Ammon's horn (tissue), 1 donor: ENCODE results near the gene GPATCH2.
"Not testable (repeated sequence)": the region's sequence is repeated elsewhere in the genome, so short reads cannot be mapped to it uniquely, and the experiment has no call there.

ENCODE experiments used
- DNase-seq: peaks from one replicate; pipeline ENCODE4 v3.0.0-alpha.2; 2016; ENCODE audit warnings: low spot score

GPATCH2 gene

DNA sequence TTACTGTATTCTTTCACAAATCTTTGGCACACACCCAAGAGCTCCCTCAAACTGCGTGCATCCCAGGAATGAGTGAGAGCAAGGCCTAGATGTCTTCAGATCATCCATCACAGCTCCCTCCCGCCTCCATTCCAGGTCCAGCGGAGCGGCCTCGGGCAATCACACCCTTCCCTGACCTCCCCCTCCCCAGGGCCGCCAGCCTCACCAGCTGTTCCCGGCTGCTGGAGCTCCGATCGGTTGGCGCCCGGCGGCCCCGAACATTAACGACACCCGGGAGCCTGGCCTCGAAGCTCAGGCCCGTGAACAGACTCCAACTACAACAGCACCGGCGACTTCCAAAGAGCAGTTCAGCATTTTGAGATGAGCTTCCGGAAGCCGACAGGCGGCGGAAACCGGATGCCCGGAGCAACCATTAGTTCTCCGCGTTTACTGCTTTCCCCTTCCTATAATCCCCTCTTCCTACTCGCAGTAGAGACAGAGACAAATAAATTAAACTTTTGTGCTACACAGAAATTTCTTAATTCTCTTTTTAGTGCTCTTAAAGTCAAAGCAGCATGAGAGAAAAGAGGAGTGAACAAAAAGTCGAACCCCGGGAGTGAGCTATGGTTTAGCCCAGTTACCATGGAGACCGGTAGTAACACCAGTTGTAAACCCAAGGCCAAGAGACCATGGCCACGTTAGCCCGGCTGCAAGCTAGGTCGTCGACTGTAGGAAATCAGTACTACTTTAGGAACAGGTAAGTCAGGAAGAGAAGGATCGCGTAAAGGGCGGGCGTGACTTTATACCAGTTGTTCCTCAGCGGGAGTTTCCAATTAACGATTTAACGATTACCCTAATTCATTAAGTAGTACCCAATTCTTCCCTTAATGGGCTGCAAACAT, at the start of gene GPATCH2, which contains the start of gene SPATA17:
Gene GPATCH2 (minus strand): TSS at position 380 of the 881 bp plus-strand sequence. CDS start 119 bp downstream, at position 261.
Gene SPATA17 (plus strand): TSS at position 634 of the 881 bp plus-strand sequence. CDS start 35 bp downstream, at position 669.
- DNase-seq: peak; percentile 88

DNA sequence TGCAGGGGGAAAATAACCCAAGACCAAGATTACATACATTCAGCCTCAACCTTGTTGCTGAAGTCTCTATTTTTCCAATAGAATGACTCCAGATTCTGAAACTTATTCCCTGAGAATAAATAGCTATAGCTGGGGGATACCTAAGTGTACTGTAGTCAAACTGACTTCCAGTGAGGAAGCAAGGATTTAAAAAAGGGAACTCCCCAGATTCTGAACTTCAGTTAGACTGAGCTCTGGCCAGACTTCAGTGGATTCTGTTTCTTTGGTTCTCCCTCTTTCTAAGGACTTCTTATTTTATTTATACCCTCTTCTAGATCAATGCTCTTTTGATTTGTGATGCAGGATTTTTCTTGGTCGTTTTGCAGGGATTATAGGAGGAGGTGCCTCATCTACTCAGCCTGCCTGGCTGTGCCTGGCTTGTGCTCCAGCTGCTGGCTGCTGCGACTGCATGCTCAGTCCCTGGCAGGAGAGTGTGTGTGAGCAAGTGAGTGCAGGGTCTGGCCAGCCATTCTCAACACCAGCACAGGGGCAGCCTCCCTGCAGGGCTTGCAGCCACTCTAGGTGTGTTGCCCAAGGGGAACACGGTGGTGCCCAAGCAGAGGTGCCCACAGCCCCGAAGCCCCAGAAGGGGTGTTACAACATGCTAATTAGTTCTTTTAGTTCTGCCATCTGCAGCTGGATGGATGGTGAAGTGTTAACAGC, 43.3 kb upstream of the GPATCH2 start:
- DNase-seq: no peak

DNA sequence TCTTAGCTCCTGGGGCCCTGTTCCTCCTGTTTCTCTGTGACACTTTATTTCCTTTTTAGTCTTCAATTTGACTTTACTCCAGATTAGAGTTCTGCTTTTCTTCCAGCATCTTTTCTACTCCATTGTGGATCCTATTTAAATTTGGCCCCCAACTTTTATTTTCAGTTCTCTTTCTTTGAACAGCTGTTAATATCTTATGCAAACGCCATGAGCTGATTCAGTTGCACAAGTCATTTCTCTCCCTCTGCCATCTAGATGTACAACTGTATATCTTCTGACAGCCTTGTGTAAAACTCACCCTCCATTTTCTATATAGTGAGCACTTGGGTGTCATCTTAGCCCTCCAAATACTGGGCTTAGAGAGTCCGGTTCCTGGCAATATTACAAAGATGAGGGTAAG, 42.5 kb upstream of the GPATCH2 start:
- no peak for DNase-seq

- DNase-seq: no peak
Measured at GRCh38 chr1:217668351-217668940, 37.6 kb upstream of the GPATCH2 start.

- no peak for DNase-seq
Measured at GRCh38 chr1:217661407-217661806, 30.5 kb upstream of the GPATCH2 start.

DNA sequence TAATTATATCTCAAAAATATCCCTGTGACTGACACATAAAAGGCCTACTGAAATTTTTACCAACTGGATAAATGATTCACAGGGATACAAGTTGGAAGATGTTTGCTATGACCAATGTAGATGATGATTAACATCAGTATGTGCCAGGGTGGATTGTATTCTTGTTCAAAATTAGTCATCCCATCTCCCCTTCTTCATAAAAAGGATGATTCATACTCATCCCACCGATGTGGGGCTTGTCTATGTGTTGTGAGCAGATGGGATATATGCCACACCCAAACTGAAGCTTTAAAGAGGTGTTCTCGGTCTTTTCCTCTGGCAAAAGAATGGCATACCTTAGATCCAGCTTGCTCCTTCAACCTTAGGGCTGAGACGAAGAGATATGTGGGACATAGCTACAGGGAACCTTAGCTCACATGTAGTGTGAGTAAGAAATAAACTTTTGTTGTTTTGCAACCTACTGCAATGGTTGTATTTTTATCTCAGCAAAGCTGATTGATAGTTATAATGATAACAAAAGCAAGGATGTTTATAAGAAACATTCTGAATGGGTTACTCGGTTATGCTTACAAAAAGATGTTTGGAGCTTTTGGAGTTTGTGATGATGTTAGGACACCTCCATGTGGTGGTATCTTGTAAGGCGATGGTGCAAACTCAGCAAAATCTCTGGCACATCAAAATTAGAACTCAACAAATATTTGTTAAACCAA, 29.6 kb upstream of the GPATCH2 start:
- peak; percentile 38 for DNase-seq

DNA sequence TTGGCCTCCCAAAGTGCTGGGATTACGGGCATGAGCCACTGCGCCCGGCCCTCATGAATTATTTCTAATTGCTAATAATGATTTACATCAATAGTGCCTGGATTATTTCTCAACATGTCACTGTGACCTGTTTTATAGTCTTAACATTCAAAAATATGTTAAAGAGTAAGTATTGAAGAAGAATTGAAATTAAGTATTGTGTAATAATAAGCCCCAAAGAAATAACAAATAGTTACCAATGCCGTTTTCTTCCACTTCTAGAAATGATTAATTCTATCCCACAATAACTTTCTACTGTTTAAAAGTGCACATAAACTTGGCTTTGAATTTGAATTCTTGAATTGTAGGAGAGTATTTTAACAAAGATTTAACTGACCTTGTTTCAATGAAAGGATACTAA, 19.8 kb upstream of the GPATCH2 start:
- no peak for DNase-seq

DNA sequence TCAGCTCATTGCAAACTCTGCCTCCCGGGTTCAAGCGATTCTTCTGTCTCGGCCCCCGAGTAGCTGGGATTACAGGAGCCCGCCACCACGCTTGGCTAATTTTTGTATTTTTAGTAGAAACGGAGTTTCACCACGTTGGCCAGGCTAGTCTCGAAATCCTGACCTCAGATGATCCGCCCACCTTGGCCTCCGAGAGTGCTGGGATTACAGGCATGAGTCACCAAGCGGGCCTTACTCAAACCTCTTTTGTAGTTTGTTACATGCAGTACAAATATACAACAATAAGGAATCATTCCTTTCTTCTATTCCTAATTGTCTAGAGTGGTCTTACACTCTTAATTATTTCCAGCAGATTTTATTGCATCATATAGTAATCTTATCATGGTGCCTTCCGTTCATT, 16.9 kb upstream of the GPATCH2 start:
- DNase-seq: no peak

GRCh38 chr1:217642455-217642854, 11.6 kb upstream of the GPATCH2 start:
- DNase-seq: no peak

GRCh38 chr1:217627431-217627830, 3.5 kb downstream of the GPATCH2 start:
- no peak for DNase-seq

DNA sequence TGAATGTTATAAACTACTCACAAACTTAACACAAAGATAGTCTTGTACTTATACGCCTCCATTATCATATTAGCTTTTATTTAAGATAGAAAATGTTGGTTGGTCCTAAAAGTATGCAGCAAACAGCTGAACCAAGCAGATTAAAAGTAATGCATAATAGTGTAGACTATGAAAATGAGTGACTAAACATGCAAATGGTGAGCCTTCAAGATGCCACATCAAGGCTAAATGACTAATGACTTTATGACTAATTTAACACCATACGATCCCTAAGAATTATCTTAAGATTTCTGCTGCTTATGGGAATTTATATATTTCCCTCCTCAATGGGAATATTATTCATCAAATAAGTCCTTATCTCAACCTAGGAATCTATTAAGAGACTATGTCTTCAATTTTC, 4.6 kb downstream of the GPATCH2 start:
- no peak for DNase-seq

DNA sequence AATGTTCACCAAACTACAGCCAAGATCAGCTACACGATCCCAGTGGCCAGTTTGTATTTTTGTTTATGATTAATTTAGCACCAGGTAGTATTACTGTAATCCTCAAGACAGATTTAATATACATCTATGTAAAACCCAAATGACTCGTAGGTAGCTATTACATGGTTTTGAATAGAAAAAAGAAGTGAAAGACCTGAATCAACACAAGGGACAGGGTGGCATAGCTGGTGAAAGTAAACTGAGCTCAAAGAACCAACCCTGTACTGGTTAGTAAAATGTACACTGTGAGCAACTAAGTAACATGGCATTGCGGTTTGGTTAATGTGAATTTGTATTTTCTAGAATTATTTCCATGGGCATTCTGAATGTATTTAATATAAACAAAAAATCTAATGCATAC, 8.8 kb downstream of the GPATCH2 start:
- DNase-seq: no peak

GRCh38 chr1:217620814-217621213, 10.1 kb downstream of the GPATCH2 start:
- no peak for DNase-seq

DNA sequence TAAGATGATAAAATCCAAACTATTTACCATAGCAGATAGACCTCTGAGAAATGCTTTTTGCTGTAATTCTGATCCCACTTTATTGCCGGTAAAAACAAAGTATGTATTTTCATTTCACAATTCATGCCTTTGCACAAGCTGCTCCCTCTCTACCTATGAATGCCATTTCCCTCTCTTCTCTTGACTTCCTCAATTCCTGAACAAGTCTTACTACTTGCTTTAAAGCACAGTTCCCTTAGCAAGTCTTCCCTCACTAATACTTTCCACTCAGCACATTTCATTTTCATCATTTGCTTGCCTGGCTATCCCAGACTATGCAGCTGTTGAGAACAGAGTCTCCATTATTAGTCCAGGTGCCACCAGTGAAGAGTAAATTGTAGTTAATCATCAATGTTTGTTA, 13.8 kb downstream of the GPATCH2 start:
- DNase-seq: no peak

DNA sequence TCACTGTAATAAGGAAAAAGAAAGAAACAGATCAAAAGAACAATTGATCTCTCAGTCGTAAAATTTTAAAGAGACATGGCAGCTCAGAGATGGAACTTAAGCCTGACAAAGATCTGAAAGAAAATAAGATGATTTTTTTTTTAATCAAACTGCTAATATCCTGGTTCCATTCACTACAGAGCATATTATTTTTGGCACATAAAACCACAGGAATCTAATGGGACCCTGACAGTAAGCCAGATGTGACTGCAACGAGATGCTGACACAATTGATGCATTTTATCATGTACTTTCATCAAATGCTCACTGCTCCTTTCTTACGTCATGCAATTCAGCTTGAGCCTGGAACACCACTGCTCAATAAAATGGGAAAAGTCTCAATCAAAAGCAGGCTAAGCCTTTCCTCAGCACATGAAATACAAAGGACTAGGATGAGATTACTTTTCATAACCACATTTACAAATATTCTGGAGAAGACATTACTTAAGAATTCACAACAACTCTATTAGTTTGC, 16.6 kb downstream of the GPATCH2 start:
- DNase-seq: no peak

DNA sequence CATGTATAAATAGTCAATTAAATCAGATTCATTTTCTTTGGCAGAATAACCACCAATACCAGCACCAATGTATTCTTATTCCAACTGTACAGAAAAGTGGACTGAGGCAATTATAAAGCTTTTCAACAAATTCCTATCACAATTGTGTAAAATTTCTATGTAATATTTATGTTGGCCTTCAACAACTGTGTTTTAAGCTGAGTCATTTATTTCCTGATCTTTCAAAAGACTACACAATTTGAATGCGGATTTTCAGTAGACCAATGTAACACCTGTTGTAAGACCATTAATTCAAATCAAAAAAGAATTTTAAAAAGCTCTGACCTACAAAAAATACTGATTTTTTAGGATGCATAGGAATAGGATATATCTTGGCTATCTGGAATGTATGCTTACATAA, 25.5 kb downstream of the GPATCH2 start:
- no peak for DNase-seq

GRCh38 chr1:217602380-217602779, 28.5 kb downstream of the GPATCH2 start:
- DNase-seq: no peak

- no peak for DNase-seq
Measured at GRCh38 chr1:217599154-217599553, 31.7 kb downstream of the GPATCH2 start.

- no peak for DNase-seq
Measured at GRCh38 chr1:217590598-217590997, 40.3 kb downstream of the GPATCH2 start.

DNA sequence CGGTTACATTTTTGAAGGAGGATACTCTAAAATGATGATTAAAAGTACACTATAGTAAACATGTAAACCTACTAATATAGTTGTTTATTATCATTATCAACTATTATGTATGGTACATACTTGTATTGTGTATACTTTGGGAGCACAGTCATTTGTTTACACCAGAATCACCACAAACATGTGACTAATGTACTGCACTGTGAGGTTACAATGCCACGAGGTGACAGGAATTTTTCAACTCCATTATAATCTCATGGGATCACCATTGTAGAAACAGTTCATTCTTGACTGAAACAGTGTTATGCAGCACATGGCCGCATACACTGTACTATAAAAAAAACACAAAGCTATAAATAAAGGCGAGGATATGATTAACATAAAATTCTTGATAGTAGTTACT, 44.3 kb downstream of the GPATCH2 start:
- no peak for DNase-seq

GRCh38 chr1:217585577-217585976, 45.3 kb downstream of the GPATCH2 start:
- no peak for DNase-seq

GRCh38 chr1:217584286-217584811, 46.5 kb downstream of the GPATCH2 start:
- not testable (repeated sequence) for DNase-seq
